ENCODE measurements around the gene RTN4RL1.

The RTN4RL1 gene

GRCh38 chr17:1972487-1973160, 52.5 kb downstream of the RTN4RL1 start:
- no peak for DNase-seq

DNA sequence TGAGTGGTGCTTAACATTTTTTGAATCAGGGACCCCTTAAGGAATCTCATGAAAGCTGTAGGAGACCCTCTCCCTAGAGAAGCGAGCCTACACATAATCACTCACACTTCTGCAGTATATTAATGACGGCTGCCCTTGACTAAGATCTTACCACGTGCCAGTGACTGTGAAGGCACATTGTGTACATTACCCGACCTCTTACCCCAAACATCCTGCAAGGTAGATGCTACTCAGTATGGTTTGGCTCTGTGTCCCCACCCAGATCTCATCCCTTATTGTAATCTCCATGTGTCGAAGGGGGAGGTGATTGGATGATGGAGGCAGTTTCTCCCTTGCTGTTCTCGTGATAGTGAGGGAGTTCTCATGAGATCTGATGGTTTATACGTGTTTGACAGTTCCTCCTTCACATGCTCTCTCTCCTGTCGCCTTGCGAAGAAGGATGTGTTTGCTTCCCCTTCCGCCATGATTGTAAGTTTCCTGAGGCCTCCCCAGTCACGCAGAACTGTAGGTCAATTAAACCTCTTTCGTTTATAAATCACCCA, 54.2 kb downstream of the RTN4RL1 start:
- no peak for DNase-seq

GRCh38 chr17:1969712-1970111, 55.4 kb downstream of the RTN4RL1 start:
- no peak for DNase-seq

- DNase-seq = no peak
Measured at GRCh38 chr17:1967213-1967612, 57.9 kb downstream of the RTN4RL1 start.

DNA sequence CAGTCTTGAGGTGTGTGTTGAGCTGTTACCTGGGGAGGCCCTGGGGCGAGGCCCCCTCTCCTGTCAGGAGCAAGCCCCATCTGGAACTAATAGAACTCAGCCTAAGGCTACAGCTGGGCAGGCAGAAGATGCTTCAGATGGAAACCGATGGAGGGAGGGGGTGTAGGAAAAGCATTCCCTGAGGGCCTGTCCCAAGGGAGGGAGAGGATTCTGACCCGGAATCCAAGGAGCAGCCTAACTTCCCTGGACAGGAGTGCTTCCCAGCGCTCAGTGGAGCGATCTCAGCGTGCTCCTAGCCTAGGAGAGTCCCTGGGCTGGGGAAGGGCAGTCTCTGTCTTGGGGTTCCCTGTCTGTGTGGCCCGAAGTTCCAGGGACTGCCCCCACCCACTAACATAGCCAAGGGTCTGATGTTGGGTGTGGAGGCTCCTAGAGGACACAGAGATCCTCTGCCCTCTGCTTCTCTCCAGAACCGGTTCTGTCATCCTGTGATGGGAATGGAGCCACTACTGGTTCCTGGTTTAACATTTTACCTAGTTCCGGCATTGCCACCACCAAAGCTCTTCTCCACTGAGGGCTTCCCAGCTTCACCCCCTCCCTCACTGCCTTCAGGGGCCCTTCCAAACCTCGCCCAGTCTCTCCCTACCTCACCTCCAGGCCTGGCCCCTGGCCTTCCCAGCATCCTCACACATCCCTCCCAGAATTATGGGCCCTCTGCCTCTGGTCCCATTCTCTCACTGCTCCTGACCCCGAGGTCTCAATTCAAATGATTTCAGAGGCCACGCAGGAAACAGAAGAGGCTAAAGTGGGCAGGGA, 58.7 kb downstream of the RTN4RL1 start:
- DNase-seq = no peak

GRCh38 chr17:1965556-1966273, 59.4 kb downstream of the RTN4RL1 start:
- no peak for DNase-seq

GRCh38 chr17:1963250-1963649, 61.9 kb downstream of the RTN4RL1 start:
- DNase-seq = no peak

DNA sequence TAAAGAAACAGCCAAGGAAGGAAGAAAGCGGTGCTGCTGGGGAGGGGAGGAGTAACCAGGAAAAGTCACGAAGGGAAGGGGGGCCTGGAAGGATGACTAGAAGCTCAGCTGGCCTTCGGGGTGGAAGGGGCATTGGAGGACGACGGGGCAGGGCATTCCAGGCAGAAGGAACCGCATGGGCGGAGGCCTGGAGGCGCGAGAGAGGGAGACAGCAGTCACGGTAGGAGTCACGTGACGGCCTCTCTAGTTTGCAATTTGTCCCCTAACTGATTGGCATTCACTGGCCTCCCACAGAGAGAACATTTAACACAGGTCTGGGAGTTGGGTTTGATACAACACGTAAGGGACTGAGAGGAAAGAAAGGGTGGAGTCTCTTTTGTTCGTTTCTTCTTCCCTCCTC, 63.9 kb downstream of the RTN4RL1 start:
- no peak for DNase-seq

DNA sequence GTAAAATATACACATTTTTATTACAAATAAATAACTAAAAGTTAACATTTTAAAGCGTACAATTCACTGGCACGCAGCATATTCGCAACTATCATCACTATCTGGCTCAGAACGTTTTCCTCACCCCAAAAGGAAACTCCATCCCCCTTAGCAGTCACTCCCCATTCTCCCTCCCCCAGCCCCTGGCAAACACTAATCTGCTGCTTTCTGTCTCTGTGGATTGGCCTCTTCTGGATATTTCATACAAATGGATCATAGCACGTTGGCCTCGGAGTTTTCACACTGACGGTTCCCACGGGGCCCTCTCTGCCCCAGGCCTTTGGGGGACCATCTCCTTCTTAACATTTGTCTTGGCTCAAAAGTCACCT, 64.6 kb downstream of the RTN4RL1 start:
- no peak for DNase-seq

DNA sequence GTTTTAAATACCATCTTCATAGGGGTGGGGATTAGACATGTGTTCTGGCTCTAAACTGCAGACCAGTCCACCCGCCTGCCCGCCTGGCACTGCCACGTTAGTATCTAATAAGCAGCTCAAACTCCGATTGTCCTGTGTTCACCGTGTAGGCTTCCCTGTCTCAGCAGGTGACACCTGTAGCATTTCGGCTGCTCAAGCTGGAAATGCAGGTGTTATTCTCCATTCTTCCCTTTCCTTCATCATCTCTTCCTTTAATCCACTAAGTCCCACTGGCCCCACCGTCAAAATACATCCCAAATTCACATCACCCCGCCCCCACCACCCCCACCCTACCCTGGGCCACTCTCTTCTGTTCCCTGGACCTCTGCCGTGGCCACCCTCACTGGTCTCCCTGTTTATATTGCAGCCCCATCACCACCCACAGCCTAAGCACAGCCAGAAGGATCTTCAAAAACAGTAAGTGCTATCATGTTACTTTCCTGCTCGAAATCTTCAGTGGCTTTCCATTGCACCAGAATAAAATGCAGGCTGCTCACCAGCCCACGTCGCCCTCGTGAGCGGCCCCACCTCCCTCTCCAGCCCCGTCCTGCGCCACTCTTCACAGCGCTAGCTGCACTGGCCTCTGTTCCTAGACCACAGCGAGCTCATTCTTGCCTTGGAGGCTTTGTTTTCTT, 65.1 kb downstream of the RTN4RL1 start:
- DNase-seq = no peak

DNA sequence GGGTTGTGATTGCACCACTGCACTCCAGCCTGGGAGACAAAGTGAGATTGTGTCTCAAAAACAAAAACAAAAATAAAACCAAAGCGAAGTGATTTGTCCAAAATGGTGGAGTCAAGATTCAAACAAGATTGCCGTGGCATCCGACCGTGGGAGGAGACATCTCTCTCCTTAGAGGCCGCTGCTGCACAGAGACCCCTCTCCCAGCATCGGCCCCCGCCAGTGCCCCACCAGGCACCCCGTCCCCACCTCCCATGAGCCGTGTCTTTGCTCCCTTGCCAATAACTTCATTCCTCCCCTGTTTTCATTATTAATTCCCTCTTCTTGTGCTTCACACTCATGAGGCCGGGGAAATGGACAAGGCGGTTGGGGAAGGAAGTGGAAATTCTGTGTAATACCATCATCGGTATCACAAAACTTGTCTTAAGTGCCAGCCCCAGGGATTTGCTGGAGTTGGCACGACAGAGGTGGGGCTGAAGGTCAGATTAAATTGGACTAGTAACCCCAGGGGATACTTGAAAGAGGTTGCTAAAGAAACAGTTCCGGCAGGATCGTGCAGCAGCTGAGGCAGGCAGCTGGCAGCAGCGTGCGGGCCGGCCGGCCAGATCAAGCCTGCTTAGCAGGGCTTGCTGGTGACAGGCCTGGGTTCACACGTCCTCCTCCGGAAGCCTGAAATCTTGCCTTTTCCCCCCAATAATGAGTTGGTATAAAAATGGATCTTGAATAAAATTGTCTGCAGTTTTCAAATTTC, 66.8 kb downstream of the RTN4RL1 start:
- DNase-seq = no peak

- DNase-seq = no peak
Measured at GRCh38 chr17:1957037-1957436, 68.1 kb downstream of the RTN4RL1 start.

DNA sequence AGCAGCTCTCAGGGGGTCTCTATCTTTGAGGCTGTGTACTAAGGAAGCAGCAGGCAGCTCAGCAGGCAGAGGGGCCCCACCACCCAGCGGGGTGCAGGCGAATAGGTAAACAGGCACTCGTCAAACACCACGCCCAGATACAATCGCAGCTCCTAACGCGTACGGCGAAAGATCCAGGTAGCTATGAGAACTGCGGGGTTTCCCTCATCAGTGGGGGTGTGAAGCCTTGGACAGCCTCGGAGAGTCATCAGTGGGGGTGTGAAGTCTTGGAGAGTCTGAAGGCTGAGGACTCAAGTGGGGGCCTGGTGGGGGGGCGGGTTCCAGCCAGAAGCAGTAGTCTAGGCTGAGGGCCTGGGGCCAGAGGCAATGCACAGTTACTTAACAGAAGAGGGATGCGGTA, 69.0 kb downstream of the RTN4RL1 start:
- peak; percentile 18 for DNase-seq

DNA sequence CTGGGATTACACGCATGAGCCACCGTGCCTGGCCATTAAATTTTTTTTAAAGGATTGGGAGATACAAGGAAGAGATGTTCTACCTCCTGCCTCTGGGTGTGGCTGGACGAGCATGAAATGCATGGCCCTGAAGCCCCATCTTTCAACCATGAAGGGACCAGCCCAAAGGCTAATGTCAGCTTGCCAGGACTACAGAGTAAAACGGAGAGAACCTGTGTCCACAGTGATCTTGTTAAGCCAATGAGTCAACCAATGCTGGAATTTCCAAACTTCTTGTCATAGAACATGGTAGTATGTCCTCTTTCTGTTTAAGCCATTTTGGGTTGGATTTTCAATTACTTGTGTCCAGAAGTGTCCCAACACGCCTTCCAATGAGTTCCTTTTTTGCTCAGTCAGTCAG, 71.3 kb downstream of the RTN4RL1 start:
- DNase-seq = no peak

GRCh38 chr17:1951920-1952319, 73.2 kb downstream of the RTN4RL1 start:
- no peak for DNase-seq

GRCh38 chr17:1949754-1950153, 75.4 kb downstream of the RTN4RL1 start:
- no peak for DNase-seq

- DNase-seq = no peak
Measured at GRCh38 chr17:1948517-1948825, 76.7 kb downstream of the RTN4RL1 start.

DNA sequence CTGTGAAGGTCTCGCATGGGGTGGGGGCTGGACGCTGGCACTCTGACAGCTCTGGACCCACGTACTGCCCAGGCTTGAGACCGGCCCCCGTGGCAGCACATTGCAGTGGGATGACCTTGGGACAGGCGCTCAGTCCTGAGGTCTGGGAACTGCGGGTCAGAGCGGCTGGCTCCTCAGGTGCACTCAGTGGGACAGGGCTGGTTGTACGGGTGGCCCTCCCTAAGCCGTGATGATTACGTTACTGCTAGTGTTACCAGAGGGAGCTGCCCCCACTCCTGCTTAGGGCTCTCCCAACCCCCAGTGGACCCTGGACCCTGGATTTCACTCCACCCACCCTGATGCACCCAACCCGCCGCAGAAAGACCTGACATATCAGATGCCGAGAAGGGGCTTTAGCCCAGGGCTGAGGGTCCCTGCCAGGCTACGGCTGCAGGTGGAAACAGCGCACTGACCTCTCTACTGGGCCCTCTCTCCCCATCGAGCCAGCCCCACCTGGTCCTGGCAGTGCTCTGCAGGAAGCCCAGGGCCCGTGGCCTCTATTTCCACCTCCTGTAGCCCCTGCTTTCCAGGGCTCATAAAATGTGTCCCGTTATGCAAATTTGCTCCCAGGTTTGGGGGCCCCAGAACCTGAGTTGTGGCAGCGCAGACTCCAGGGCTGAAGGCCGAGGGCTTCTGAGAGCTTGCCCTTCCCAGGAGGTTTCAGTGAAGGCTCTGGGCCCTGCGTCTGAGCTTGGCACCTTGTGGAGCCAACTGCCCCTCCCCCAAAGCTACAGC, 77.2 kb downstream of the RTN4RL1 start:
- no peak for DNase-seq

DNA sequence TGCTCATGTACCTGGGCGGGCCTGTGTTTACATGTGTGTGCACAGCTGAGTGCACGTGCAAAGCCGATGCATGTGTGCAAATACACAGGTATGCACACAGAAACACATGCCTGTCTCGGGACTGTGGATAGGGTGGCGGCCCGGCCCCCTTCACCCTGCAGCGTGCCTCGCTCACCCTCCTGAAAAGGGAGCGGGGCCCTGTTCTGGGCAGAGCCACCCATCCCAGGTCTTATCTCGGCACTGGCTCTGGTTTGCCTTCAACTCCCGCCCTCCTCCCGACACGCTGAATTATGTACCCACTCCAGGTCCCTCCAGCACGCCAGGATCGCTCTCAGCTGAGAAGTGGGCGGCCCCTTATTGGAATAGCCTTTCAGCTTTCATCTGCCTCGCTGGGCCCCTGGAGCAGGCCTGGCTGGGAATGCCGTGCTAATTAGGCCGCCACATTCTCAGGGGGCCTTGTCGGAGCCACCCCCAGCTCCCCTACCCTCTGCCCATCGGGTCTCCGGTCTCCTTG, 77.8 kb downstream of the RTN4RL1 start:
- DNase-seq = no peak

GRCh38 chr17:1946021-1946932, 78.9 kb downstream of the RTN4RL1 start:
- DNase-seq = no peak
